HEK293 (cell line): ENCODE measurements around the gene CSNK1G3.

Source experiments
- MZF1 ChIP-seq: fragments of 450-650 bp; formaldehyde crosslinking; IDR thresholded peaks from 2 replicates; pipeline ENCODE4 v1.5.1; 2017; ENCODE audit warnings: missing biosample characterization, missing genetic modification characterization, borderline replicate concordance
- ZNF138 ChIP-seq: fragments of 450-650 bp; formaldehyde crosslinking; IDR thresholded peaks from 2 replicates; pipeline ENCODE4 v1.5.1; 2016; ENCODE audit warnings: missing biosample characterization, missing genetic modification characterization, borderline replicate concordance
- ZNF174 ChIP-seq: fragments of 450-650 bp; formaldehyde crosslinking; IDR thresholded peaks from 2 replicates; pipeline ENCODE4 v1.5.0; 2017; ENCODE audit warnings: missing biosample characterization, mild to moderate bottlenecking, missing genetic modification characterization
- ZNF274 ChIP-seq, 2 experiments: fragments of 200-500 bp in 1 of 2; fragments of 450-650 bp in 1 of 2; sonication (Bioruptor generic) in 1 of 2; formaldehyde crosslinking in 1 of 2; IDR thresholded peaks; 2 replicates each; pipeline versions ENCODE4 v1.5.1 to v1.6.1; 2014 to 2016; ENCODE audit warnings: borderline replicate concordance in 1 of 2, inconsistent platforms in 1 of 2, low read length in 1 of 2, missing biosample characterization in 1 of 2, missing genetic modification characterization in 1 of 2
- ZNF324 ChIP-seq: fragments of 450-650 bp; formaldehyde crosslinking; IDR thresholded peaks from 2 replicates; pipeline ENCODE4 v1.5.1; 2016; ENCODE audit warnings: missing biosample characterization, missing genetic modification characterization
- ZNF510 ChIP-seq: fragments of 450-650 bp; formaldehyde crosslinking; IDR thresholded peaks from 2 replicates; pipeline ENCODE4 v1.5.1; 2018; ENCODE audit warnings: mild to moderate bottlenecking, missing genetic modification characterization, missing biosample characterization; ENCODE audit not compliant: insufficient replicate concordance
- ZNF660 ChIP-seq: fragments of 450-650 bp; IDR thresholded peaks from 2 replicates; pipeline ENCODE4 v1.5.1; 2018; ENCODE audit warnings: missing biosample characterization, mild to moderate bottlenecking, missing genetic modification characterization
- ZNF76 ChIP-seq: fragments of 450-650 bp; formaldehyde crosslinking; IDR thresholded peaks from 2 replicates; pipeline ENCODE4; 2016; ENCODE audit warnings: low read depth, missing biosample characterization, missing genetic modification characterization, borderline replicate concordance
- TF ChIP-seq, protein P1 (sequence below): fragments of 450-650 bp; formaldehyde crosslinking; IDR thresholded peaks from 2 replicates; pipeline ENCODE4 v1.5.1; 2016; ENCODE audit warnings: missing biosample characterization, missing genetic modification characterization
- TF ChIP-seq, protein P2 (sequence below): fragments of 450-650 bp; formaldehyde crosslinking; IDR thresholded peaks from 2 replicates; pipeline ENCODE4 v1.5.1; 2016; ENCODE audit warnings: missing biosample characterization, missing genetic modification characterization, low read depth
- TF ChIP-seq, protein P3 (sequence below): fragments of 450-650 bp; formaldehyde crosslinking; conservative IDR thresholded peaks from 2 replicates; pipeline ENCODE4 v1.5.1; 2016; ENCODE audit warnings: low read depth, missing biosample characterization, missing genetic modification characterization
- TF ChIP-seq, protein P4 (sequence below): fragments of 450-650 bp; formaldehyde crosslinking; IDR thresholded peaks from 2 replicates; pipeline ENCODE4 v1.5.1; 2016; ENCODE audit warnings: missing biosample characterization, missing genetic modification characterization
- TF ChIP-seq, protein P5 (sequence below): fragments of 450-650 bp; formaldehyde crosslinking; IDR thresholded peaks from 2 replicates; pipeline ENCODE4 v1.5.1; 2016; ENCODE audit warnings: missing biosample characterization, missing genetic modification characterization
- TF ChIP-seq, protein P6 (sequence below): fragments of 450-650 bp; formaldehyde crosslinking; optimal IDR thresholded peaks from 2 replicates; pipeline ENCODE3; 2016; ENCODE audit warnings: missing biosample characterization, mild to moderate bottlenecking, missing genetic modification characterization

DNA sequence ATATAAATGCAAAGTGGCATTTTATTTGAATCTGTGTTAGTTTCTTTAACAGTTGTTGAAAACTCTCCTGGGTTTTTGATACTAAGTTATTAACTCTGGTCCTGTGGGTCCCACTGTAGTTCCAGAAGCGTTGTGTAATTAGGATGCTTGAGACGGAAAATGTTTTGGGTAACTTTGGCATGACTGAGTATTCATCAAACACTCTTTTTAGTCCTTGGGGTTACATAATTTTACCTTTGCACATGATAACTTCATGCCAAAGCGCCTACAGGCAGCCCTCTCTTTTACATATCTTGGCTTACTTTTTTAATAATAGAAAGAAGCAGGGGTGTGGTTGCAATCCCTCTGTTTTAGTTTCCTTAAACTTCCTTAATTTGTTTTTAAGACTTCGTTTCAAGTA is 12.2 kb downstream of the CSNK1G3 start:
- TF ChIP-seq, protein P1, sequence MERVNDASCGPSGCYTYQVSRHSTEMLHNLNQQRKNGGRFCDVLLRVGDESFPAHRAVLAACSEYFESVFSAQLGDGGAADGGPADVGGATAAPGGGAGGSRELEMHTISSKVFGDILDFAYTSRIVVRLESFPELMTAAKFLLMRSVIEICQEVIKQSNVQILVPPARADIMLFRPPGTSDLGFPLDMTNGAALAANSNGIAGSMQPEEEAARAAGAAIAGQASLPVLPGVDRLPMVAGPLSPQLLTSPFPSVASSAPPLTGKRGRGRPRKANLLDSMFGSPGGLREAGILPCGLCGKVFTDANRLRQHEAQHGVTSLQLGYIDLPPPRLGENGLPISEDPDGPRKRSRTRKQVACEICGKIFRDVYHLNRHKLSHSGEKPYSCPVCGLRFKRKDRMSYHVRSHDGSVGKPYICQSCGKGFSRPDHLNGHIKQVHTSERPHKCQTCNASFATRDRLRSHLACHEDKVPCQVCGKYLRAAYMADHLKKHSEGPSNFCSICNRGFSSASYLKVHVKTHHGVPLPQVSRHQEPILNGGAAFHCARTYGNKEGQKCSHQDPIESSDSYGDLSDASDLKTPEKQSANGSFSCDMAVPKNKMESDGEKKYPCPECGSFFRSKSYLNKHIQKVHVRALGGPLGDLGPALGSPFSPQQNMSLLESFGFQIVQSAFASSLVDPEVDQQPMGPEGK (tag by site-specific recombination): no peak
- TF ChIP-seq, protein P2, sequence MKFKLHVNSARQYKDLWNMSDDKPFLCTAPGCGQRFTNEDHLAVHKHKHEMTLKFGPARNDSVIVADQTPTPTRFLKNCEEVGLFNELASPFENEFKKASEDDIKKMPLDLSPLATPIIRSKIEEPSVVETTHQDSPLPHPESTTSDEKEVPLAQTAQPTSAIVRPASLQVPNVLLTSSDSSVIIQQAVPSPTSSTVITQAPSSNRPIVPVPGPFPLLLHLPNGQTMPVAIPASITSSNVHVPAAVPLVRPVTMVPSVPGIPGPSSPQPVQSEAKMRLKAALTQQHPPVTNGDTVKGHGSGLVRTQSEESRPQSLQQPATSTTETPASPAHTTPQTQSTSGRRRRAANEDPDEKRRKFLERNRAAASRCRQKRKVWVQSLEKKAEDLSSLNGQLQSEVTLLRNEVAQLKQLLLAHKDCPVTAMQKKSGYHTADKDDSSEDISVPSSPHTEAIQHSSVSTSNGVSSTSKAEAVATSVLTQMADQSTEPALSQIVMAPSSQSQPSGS: no peak
- TF ChIP-seq ZNF324 (no peak), ZNF274 (IDR thresholded peaks at IDR 0.05; ENCODE audit: low read length) (no peak), ZNF274 (tag by site-specific recombination; IDR thresholded peaks at IDR 0.05; ENCODE audit: borderline replicate concordance) (no peak), ZNF510 (no peak), ZNF660 (tag by site-specific recombination) (no peak), MZF1 (tag by site-specific recombination) (no peak), ZNF138 (tag by site-specific recombination) (no peak), ZNF174 (tag by site-specific recombination) (no peak), ZNF76 (tag by site-specific recombination) (no peak)
- TF ChIP-seq, protein P3, sequence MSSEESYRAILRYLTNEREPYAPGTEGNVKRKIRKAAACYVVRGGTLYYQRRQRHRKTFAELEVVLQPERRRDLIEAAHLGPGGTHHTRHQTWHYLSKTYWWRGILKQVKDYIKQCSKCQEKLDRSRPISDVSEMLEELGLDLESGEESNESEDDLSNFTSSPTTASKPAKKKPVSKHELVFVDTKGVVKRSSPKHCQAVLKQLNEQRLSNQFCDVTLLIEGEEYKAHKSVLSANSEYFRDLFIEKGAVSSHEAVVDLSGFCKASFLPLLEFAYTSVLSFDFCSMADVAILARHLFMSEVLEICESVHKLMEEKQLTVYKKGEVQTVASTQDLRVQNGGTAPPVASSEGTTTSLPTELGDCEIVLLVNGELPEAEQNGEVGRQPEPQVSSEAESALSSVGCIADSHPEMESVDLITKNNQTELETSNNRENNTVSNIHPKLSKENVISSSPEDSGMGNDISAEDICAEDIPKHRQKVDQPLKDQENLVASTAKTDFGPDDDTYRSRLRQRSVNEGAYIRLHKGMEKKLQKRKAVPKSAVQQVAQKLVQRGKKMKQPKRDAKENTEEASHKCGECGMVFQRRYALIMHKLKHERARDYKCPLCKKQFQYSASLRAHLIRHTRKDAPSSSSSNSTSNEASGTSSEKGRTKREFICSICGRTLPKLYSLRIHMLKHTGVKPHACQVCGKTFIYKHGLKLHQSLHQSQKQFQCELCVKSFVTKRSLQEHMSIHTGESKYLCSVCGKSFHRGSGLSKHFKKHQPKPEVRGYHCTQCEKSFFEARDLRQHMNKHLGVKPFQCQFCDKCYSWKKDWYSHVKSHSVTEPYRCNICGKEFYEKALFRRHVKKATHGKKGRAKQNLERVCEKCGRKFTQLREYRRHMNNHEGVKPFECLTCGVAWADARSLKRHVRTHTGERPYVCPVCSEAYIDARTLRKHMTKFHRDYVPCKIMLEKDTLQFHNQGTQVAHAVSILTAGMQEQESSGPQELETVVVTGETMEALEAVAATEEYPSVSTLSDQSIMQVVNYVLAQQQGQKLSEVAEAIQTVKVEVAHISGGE (tag by site-specific recombination): no peak
- TF ChIP-seq, protein P4, sequence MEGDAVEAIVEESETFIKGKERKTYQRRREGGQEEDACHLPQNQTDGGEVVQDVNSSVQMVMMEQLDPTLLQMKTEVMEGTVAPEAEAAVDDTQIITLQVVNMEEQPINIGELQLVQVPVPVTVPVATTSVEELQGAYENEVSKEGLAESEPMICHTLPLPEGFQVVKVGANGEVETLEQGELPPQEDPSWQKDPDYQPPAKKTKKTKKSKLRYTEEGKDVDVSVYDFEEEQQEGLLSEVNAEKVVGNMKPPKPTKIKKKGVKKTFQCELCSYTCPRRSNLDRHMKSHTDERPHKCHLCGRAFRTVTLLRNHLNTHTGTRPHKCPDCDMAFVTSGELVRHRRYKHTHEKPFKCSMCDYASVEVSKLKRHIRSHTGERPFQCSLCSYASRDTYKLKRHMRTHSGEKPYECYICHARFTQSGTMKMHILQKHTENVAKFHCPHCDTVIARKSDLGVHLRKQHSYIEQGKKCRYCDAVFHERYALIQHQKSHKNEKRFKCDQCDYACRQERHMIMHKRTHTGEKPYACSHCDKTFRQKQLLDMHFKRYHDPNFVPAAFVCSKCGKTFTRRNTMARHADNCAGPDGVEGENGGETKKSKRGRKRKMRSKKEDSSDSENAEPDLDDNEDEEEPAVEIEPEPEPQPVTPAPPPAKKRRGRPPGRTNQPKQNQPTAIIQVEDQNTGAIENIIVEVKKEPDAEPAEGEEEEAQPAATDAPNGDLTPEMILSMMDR (tag by site-specific recombination): no peak
- TF ChIP-seq, protein P5, sequence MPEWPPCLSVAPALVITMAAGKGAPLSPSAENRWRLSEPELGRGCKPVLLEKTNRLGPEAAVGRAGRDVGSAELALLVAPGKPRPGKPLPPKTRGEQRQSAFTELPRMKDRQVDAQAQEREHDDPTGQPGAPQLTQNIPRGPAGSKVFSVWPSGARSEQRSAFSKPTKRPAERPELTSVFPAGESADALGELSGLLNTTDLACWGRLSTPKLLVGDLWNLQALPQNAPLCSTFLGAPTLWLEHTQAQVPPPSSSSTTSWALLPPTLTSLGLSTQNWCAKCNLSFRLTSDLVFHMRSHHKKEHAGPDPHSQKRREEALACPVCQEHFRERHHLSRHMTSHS (tag by site-specific recombination): no peak
- TF ChIP-seq, protein P6, sequence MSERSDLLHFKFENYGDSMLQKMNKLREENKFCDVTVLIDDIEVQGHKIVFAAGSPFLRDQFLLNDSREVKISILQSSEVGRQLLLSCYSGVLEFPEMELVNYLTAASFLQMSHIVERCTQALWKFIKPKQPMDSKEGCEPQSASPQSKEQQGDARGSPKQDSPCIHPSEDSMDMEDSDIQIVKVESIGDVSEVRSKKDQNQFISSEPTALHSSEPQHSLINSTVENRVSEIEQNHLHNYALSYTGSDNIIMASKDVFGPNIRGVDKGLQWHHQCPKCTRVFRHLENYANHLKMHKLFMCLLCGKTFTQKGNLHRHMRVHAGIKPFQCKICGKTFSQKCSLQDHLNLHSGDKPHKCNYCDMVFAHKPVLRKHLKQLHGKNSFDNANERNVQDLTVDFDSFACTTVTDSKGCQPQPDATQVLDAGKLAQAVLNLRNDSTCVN: no peak
